ENCODE data around the gene TBRG1.

GRCh38 chr11:124658986-124659385 is 36.3 kb downstream of the TBRG1 start:
- no peak for TF ChIP-seq CTCF (conservative IDR thresholded peaks at IDR 0.05)
- TF ChIP-seq EZH2 (IDR thresholded peaks at IDR 0.05; ENCODE audit: low read depth), result no peak

Measured in PC-9 (cell line).